Right lobe of liver (tissue), 4 donors: ENCODE measurements around the gene RLF.

Source experiments
- CTCF ChIP-seq, 4 donors: fragments of 200-600 bp in 3 of 4; fragments of 450-650 bp in 1 of 4; IDR thresholded peaks; one replicate each; pipeline versions ENCODE4 v1.5.1 to v1.8.0; 2016 to 2022; ENCODE audit warnings: antibody characterized with exemption in 4 of 4, mild to moderate bottlenecking in 2 of 4
- POLR2A ChIP-seq: fragments of 450-650 bp; IDR thresholded peaks from one replicate; pipeline ENCODE4 v1.6.1; 2017; ENCODE audit warnings: antibody characterized with exemption, mild to moderate bottlenecking
- donor health status: DM: no; HTN: no; CAD: no.
- donor health status: DM: no; HTN: no; CAD: no.
- donor health status: DM: no; HTN: yes; CAD: no.

- no peak for TF ChIP-seq CTCF (IDR thresholded peaks at IDR 0.05)
- no peak for TF ChIP-seq POLR2A
Observed at GRCh38 chr1:40247655-40248054, 86.5 kb downstream of the RLF start, which contains the start of gene TMCO2.
